ENCODE data around the gene HP1BP3. TPM values are rescaled to one million over a fixed set of nuclear protein-coding genes. Genes with fewer than 3 reads are reported as not detected.

HP1BP3 gene
- total RNA-seq, 3 donors from 2014 or later: 168 to 276 (median 246) TPM

DNA sequence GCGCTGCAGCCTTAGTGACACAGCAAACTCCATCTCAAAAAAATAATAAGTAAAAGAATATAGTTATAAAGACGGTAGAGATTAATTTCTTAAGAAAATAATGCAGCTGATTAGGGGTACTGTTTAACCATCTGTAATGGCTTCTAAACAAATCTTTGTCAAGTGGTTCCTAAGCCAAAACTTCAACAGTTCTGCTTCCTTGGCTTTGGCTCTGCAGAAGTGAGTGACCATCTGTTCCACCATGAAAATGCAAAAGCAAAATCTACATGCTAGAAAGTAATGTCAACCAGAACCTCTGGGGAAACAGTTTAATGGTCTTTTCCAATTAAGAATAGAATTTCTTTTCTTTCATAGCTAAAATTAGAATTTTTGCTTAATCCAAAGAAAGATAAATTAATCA, 46.3 kb downstream of the HP1BP3 start:
- DNase-seq (no peak), ATAC-seq (no peak)
- no peaks in the 10 kb centered on the region for H3K4me1 ChIP-seq (ENCODE audit: low read depth)
- TF ChIP-seq, protein P1, sequence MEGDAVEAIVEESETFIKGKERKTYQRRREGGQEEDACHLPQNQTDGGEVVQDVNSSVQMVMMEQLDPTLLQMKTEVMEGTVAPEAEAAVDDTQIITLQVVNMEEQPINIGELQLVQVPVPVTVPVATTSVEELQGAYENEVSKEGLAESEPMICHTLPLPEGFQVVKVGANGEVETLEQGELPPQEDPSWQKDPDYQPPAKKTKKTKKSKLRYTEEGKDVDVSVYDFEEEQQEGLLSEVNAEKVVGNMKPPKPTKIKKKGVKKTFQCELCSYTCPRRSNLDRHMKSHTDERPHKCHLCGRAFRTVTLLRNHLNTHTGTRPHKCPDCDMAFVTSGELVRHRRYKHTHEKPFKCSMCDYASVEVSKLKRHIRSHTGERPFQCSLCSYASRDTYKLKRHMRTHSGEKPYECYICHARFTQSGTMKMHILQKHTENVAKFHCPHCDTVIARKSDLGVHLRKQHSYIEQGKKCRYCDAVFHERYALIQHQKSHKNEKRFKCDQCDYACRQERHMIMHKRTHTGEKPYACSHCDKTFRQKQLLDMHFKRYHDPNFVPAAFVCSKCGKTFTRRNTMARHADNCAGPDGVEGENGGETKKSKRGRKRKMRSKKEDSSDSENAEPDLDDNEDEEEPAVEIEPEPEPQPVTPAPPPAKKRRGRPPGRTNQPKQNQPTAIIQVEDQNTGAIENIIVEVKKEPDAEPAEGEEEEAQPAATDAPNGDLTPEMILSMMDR (IDR thresholded peaks at IDR 0.05): no peak
- no peaks in the 10 kb centered on the region for H3K36me3 ChIP-seq (ENCODE audit: low read depth)
- H3K4me3 ChIP-seq: no peak overlapping the region
- intact Hi-C loops (cut with DNase I, micrococcal nuclease): no loop called here
- no peaks in the 10 kb centered on the region for H3K9me3 ChIP-seq

DNA sequence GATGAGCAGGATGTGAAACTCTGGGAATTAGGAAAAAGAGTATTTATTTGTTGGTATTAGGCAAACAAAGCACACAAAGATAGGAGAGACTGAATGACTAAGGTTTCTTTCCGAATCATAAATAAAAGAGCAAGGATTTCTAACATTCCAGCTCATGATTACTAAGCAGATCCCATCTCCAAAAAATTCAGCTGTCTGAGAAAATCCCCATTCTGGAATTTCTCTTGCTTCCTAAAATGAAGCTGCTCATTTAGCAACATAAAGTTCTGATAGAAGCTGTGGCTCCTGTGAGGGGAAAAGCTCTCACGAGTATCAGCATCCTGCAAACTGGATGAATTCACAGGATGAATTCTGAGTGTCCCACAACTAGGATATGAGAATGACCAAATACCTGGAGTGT, 47.9 kb downstream of the HP1BP3 start:
- ATAC-seq (no peak), DNase-seq (no peak)
- no peaks in the 10 kb centered on the region for H3K9me3 ChIP-seq
- no peaks in the 10 kb centered on the region for H3K36me3 ChIP-seq (ENCODE audit: low read depth)
- TF ChIP-seq, protein P1 (IDR thresholded peaks at IDR 0.05): no peak
- H3K4me1 ChIP-seq (ENCODE audit: low read depth): no peaks in the 10 kb centered on the region
- intact Hi-C loops (cut with DNase I, micrococcal nuclease): no loop called here
- H3K4me3 ChIP-seq: no peak overlapping the region

DNA sequence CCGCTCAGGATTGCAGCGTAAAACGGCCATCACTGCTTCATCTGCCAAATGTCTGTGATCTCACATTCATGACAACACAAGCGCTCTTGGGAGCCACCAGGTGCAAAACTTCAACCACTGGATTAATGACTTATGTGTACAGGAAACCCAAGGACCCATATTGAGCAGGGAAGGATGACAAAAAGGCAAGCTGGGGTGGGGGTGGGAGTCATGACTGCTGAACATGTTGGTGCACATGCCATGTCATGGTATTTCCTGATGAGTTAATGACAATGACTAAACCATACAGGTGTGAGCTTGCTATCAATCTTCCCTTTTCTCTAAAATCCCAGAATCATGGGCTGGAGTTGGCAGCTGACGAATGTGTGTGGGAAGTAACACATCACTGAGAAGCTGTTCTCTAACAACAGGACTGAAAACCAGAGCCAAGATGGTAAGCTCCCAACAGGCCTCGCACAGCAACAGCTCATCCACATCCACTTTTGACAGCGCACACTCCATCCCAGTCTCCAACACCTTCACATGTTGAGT, 51.5 kb downstream of the HP1BP3 start:
- Histone ChIP-seq H3K4me1 (ENCODE audit: low read depth) (peaks cover 23% of the 10 kb centered on the region), H3K36me3 (ENCODE audit: low read depth) (no peaks in the 10 kb centered on the region), H3K9me3 (no peaks in the 10 kb centered on the region), H3K4me3 (no peak overlapping the region)
- TF ChIP-seq, protein P1 (IDR thresholded peaks at IDR 0.05): no peak
- intact Hi-C loops (cut with DNase I, micrococcal nuclease): no loop called here
- no peak for DNase-seq
- no peak for ATAC-seq

DNA sequence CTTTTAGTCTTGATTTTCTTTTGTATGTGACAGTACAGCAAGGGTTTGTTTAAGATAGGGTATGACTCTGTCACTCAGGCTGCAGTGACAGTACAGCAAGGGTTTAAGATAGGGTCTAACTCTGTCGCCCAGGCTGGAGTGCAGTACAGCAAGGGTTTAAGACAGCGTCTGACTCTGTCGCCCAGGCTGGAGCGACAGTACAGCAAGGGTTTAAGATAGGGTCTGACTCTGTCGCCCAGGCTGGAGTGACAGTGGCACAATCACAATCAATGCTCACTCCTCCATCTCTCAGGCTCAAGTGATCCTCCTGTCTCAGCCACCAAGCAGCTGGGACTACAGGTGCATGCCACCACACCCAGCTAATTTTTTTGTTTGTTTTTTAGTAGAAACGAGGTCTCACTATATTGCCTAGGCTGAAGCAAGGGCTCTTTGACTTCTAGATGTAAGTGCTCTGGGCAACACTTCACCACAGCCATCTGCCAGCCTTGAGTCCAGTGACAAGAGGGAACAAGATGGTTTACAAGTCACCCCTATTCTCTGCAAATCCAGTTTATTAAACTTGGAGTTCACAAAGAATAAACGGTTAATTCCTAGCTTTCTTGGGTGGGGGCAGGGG, 53.6 kb downstream of the HP1BP3 start:
- ATAC-seq: peak; percentile 30
- intact Hi-C loops (cut with DNase I, micrococcal nuclease): no loop called here

DNA sequence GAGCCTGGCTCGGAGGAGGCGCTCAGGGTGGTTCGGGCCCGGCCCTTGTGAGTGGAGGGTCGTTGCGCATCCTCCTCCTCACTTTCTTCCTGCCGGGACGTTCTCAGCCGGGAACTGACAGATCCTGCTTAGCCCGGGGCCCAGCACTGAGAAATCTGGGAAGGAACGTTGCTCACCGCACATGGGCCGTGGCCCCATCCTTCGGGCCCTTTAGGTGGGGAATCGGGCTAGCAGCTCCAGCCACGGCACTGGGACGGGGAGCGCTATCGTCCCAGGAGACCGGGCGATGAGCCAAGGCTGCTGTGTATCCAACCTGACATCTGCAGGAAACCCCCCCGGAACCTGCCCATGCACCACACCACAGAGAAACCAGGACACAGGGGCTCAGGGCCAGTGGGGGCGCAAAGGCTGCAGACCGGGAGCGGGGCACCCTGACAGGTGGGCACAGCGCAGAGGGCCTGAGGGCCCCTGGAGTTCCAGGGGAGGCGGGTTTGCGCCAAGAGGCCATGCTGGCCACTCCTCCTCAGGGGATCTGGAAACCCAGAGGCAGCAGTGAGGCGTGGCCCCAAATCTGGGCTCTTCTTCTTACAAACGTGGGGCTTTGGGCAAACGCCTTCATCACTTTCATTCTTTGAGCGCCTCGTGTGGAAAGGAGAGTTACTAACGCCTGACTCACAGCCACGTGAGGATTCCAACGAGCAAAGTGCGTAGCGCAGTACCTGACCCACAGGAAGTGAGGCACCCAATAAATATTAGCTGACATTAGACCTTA, 54.3 kb downstream of the HP1BP3 start, which contains the start of gene SH2D5:
Gene SH2D5 (minus strand): TSS at position 116 of the 772 bp plus-strand sequence. CDS start 4,659 bp downstream, outside the sequence.
- TF ChIP-seq, protein P1 (IDR thresholded peaks at IDR 0.05): no peak
- Histone ChIP-seq H3K4me1 (ENCODE audit: low read depth) (peaks cover 23% of the 10 kb centered on the region), H3K36me3 (ENCODE audit: low read depth) (no peaks in the 10 kb centered on the region), H3K9me3 (no peaks in the 10 kb centered on the region), H3K4me3 (no peak within 1 kb of the TSS)
- intact Hi-C loops (cut with DNase I, micrococcal nuclease): no loop called here
- DNase-seq (peak in 2 of 3 donors; percentile 55 to 80), ATAC-seq (peak; percentile 91)

More for the DNA sequence above, 53.6 kb downstream of the HP1BP3 start:
- no peaks in the 10 kb centered on the region for H3K36me3 ChIP-seq (ENCODE audit: low read depth)
- H3K4me1 ChIP-seq (ENCODE audit: low read depth): peaks cover 23% of the 10 kb centered on the region
- no peak for DNase-seq
- no peaks in the 10 kb centered on the region for H3K9me3 ChIP-seq
- no peak overlapping the region for H3K4me3 ChIP-seq
- TF ChIP-seq, protein P1 (IDR thresholded peaks at IDR 0.05): no peak
